ENCODE data around the gene MS4A4E.

The MS4A4E gene

GRCh38 chr11:60222141-60222540 lies 20.8 kb downstream of the MS4A4E start:
- POLR2A ChIA-PET = no interaction called here

DNA sequence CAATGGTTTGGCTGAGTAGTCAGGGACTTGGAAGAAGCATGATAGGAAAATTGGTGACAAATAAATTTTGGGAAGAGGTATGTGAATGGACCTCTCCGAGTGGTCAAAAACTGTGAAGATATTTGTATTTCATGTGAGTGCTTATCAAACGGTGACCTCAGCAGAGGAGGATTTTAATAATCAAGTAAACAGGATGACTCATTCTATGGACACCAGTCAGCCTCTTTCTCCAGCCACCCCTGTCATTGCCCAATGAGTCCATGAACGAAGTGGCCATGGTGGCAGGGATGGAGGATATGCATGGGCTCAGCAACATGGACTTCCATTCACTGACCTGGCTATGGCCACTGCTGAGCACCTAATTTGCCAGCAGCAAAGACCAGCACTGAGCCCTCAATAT lies 21.2 kb downstream of the MS4A4E start:
- CTCF ChIA-PET = no interaction called here
- no peak for DNase-seq (ENCODE audit: extremely low spot score)
- TF ChIP-seq CTCF (IDR thresholded peaks at IDR 0.05; ENCODE audit: control extremely low read depth, extremely low read depth, low read depth, missing control alignments) = no peak
- POLR2A ChIA-PET = no interaction called here

More at GRCh38 chr11:60222141-60222540, 20.8 kb downstream of the MS4A4E start:
- no peak for TF ChIP-seq CTCF (IDR thresholded peaks at IDR 0.05; ENCODE audit: control extremely low read depth, extremely low read depth, low read depth, missing control alignments)
- CTCF ChIA-PET = no interaction called here
- DNase-seq (ENCODE audit: extremely low spot score) = no peak

GRCh38 chr11:60221181-60221580 lies 21.8 kb downstream of the MS4A4E start:
- no peak for TF ChIP-seq CTCF (IDR thresholded peaks at IDR 0.05; ENCODE audit: control extremely low read depth, extremely low read depth, low read depth, missing control alignments)
- ChIA-PET POLR2A (no interaction called here), CTCF (interaction anchor here (1.5 kb wide), 2 partner anchors 12 to 25 kb away, joined by 3 read pairs; no protein-coding TSS in a partner anchor)
- no peak for DNase-seq (ENCODE audit: extremely low spot score)

DNA sequence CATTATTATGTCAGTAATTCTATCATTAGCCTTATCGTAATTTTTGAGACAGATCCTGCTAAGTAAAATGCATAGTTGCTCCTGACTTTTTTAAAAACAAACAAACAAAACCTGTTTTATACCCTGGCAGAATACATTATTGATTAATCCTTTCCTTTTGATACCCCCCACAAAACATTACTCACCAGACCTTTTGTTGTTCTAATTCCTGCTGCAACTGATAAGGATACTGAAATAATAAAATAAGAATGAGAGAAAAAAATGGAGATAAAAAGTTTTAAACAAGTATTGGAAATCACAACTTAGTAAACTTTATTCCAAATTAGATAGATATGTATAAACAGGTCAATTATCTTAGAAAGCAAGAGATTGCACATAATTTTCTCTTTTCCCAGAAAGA lies 28.6 kb downstream of the MS4A4E start:
- ChIA-PET POLR2A (no interaction called here), CTCF (interaction anchor here (2.2 kb wide), 1 partner anchor 10 kb away, joined by 7 read pairs; no protein-coding TSS in a partner anchor)
- no peak for DNase-seq (ENCODE audit: extremely low spot score)
- TF ChIP-seq CTCF (IDR thresholded peaks at IDR 0.05; ENCODE audit: control extremely low read depth, extremely low read depth, low read depth, missing control alignments) = no peak

- TF ChIP-seq CTCF (IDR thresholded peaks at IDR 0.05; ENCODE audit: control extremely low read depth, extremely low read depth, low read depth, missing control alignments) = no peak
- POLR2A ChIA-PET = no interaction called here
Observed at GRCh38 chr11:60211206-60211605, 31.7 kb downstream of the MS4A4E start.

DNA sequence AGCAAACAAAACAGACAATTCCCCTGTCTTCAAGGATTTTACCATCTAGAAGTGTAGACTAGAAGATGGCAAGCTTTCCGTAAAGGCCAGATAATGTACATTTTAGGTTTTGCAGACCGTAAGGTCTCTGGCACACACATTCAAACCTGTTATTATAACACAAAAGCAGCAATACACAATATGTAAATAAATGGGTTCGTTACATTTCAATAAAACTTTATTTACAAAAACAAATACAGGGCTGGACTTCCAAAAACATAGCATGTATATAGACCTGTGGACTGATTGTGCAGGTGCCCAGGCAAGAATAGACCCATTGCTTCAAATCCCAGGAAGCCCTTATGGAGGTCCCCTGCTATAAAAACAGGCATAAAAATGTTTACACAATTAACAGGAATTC lies 33.0 kb downstream of the MS4A4E start:
- ChIA-PET CTCF (interaction anchor here (0.7 to 2.2 kb wide), 6 partner anchors 9 to 56 kb away, joined by 3 to 8 read pairs (median 4); no protein-coding TSS in a partner anchor), POLR2A (no interaction called here)
- no peak for TF ChIP-seq CTCF (IDR thresholded peaks at IDR 0.05; ENCODE audit: control extremely low read depth, extremely low read depth, low read depth, missing control alignments)
- no peak for DNase-seq (ENCODE audit: extremely low spot score)

More at GRCh38 chr11:60211206-60211605, 31.7 kb downstream of the MS4A4E start:
- CTCF ChIA-PET = interaction anchor here (0.9 to 2.2 kb wide), 5 partner anchors 8 to 54 kb away, joined by 3 to 8 read pairs (median 4); no protein-coding TSS in a partner anchor
- DNase-seq (ENCODE audit: extremely low spot score) = no peak
